EL (cell line): ENCODE data around the gene PBX3.
A peak's percentile ranks its signal among the peaks of the same experiment; 100 is the strongest.

Experiments used
- DNase-seq: peaks from one replicate; pipeline ENCODE4 v3.0.0-alpha.2; 2016

Gene PBX3

GRCh38 chr9:126000256-126000655 lies 253.1 kb downstream of the PBX3 start:
- no peak for DNase-seq

DNA sequence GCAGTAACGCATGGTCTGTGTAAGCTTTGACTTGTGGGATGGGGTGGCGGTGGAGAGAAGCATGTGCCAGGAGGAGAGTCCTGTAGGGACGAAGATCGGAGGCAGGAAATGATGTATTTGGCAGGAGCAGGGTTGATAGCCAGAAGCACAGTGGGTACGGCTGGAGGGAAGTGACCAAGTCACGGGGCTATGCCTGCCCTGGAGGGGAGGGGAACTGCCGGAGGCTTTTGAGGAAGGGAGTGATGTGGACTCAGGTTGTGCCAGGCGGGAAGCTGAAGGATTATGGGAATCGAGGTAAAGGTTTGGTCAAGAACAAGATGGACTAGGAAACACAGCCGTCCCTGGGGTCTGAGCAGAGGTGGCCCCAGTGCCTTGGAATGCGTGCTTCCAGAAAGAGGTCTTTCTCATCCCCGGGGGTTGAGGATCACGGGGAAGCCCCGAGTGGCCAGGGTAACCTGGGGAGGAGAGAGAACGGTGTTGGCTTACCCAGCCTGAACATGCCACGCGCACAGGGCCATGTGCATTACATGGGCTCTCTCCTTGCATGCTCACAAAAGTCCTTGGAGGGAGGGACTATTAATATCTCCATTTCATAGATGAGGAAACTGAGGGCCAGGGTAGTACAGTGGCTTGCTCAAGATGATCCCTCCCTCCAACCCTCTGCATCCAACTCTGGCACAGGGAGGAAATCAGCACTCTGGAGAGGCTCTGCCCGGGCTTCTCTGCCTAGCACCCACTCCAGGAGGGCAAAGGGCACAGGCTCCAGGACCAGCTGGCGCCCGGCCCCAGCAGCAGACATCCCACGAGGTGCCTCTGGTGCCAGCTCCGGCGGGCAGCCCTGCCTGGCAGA lies 253.8 kb downstream of the PBX3 start:
- peak; percentile 11 for DNase-seq

GRCh38 chr9:126001581-126002225 lies 254.5 kb downstream of the PBX3 start:
- DNase-seq: no peak

- DNase-seq: no peak
Observed at GRCh38 chr9:126002476-126003350, 255.5 kb downstream of the PBX3 start.

DNA sequence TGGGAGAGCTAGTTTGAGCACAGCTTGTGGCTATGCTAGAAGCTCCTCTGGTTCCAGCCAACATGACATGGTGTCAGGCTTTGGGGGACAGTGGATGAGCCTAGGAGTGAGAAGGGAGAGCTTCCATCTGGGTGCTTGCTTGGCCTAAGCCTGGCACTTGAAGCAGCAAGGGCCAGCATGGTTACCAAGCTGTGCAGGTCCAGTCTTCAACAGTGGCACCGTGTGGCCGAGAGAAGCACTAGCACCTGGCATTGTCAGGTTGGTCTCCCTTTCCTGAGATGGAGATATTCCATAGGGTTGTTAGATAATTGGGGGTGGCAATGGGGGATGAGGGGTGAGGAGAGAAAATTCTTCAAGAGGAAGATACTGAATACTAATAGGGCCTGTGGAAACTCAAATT lies 261.9 kb downstream of the PBX3 start:
- no peak for DNase-seq

DNA sequence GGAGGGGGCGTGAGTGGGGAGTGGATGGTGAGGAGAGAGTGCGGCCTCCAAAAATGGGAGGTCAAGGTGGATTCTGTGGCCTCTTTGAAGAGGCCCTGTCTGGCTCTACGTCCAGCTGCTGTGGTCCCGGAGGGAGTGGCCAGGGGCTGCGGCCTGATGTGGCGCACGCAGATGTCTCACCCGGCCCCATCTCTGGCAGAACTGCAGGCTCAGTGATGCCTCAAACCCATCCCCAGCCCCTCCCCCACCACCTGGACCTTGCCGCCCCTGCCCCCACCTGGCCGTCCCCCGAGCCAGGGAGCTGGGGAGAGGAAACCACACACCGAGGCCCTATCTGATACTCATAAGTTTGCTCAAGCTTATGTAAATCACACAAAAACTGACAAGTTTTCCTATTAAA lies 267.6 kb downstream of the PBX3 start:
- DNase-seq: no peak

DNA sequence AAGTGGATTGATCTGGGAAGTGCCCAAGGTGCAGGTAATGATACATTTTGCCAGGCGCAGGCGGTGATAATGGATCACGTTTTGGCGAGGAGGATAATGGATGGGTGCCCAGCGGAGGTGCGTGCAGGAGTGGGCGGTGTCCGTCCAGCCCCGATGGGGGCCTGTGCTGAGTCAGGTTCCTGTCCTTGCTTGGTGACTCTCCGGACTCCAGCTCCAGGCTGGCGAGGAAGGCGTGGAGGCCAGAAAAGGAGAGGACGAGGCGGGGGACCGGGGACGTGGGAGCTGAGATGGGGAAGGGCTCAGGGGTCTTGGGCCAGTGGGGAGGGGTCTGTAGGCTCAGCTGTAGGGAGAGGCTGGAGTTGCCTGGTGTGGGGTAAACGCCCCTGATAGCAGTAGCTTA lies 268.3 kb downstream of the PBX3 start:
- DNase-seq: no peak

- DNase-seq: no peak
Observed at GRCh38 chr9:126016579-126017290, 269.6 kb downstream of the PBX3 start.
